MM.1S (cell line): Measurements from ENCODE around the gene GCNT2.
A peak's percentile ranks its signal among the peaks of the same experiment; 100 is the strongest.
"Not testable (repeated sequence)": the region's sequence is repeated elsewhere in the genome, so short reads cannot be mapped to it uniquely, and the experiment has no call there.

ENCODE experiments used
- DNase-seq: peaks from one replicate; pipeline ENCODE4 v3.0.0-alpha.2; 2015
- H2AFZ ChIP-seq: fragments of 300-600 bp; sonication (generic); 2 replicates; pipeline ENCODE4 v1.6.0; 2016; ENCODE audit warnings: antibody characterized with exemption, low read length
- H3F3A ChIP-seq: fragments of 300-600 bp; sonication (generic); 2 replicates; pipeline ENCODE4 v1.6.1; 2016; ENCODE audit warnings: mild to moderate bottlenecking, antibody characterized with exemption, low read length, moderate library complexity, mixed read lengths; ENCODE audit not compliant: insufficient read depth
- H3K27ac ChIP-seq: fragments of 300-600 bp; sonication (generic); 2 replicates; pipeline ENCODE4 v1.5.1; 2016; ENCODE audit warnings: mild to moderate bottlenecking, low read length
- H3K27me3 ChIP-seq: fragments of 300-600 bp; sonication (generic); replicated peaks from 2 replicates; pipeline ENCODE4 v1.6.0; 2016; ENCODE audit warnings: low read length; ENCODE audit not compliant: insufficient read depth
- H3K36me3 ChIP-seq: fragments of 300-600 bp; sonication (generic); replicated peaks from 2 replicates; pipeline ENCODE4 v1.6.1; 2016; ENCODE audit warnings: mild to moderate bottlenecking, low read length, mixed read lengths; ENCODE audit not compliant: insufficient read depth
- H3K4me1 ChIP-seq: fragments of 300-600 bp; sonication (generic); 2 replicates; pipeline ENCODE4 v1.6.1; 2016; ENCODE audit warnings: low read length, mixed read lengths
- H3K4me2 ChIP-seq: fragments of 300-600 bp; sonication (generic); 2 replicates; pipeline ENCODE4 v1.6.0; 2016; ENCODE audit warnings: low read depth, low read length
- H3K4me3 ChIP-seq: fragments of 300-600 bp; sonication (generic); 2 replicates; pipeline ENCODE4 v1.5.1; 2016; ENCODE audit warnings: low read length, mixed read lengths
- H3K79me2 ChIP-seq: fragments of 300-600 bp; sonication (generic); 2 replicates; pipeline ENCODE4 v1.6.1; 2016; ENCODE audit warnings: mixed run types, low read length, mixed read lengths
- H3K9ac ChIP-seq: fragments of 300-600 bp; sonication (generic); 2 replicates; pipeline ENCODE4 v1.6.1; 2016; ENCODE audit warnings: low read length, mixed read lengths
- H3K9me2 ChIP-seq: fragments of 300-600 bp; sonication (generic); replicated peaks from 2 replicates; pipeline ENCODE4 v1.6.1; 2016; ENCODE audit warnings: mild to moderate bottlenecking, low read length, mixed read lengths; ENCODE audit not compliant: insufficient read depth
- H3K9me3 ChIP-seq: fragments of 300-600 bp; sonication (generic); replicated peaks from 2 replicates; pipeline ENCODE4 v1.6.1; 2016; ENCODE audit warnings: mild to moderate bottlenecking, low read length, mixed read lengths; ENCODE audit not compliant: insufficient read depth
- H4K20me1 ChIP-seq: fragments of 300-600 bp; sonication (generic); 2 replicates; pipeline ENCODE4 v1.6.1; 2016; ENCODE audit warnings: mild to moderate bottlenecking, low read length, moderate library complexity, mixed read lengths; ENCODE audit not compliant: insufficient read depth
- EZH2 ChIP-seq: fragments of 300-600 bp; sonication (generic); optimal IDR thresholded peaks from 2 replicates; pipeline ENCODE3; 2017; ENCODE audit warnings: low read depth, mild to moderate bottlenecking, antibody characterized with exemption, low read length, mixed read lengths
- EZH2phosphoT487 ChIP-seq: fragments of 300-600 bp; sonication (generic); IDR thresholded peaks from 2 replicates; pipeline ENCODE4 v1.6.1; 2018; ENCODE audit warnings: antibody characterized with exemption, low read length
- TF ChIP-seq, protein P1 (sequence below): fragments of 300-600 bp; sonication (generic); IDR thresholded peaks from 2 replicates; pipeline ENCODE4 v1.5.1; 2016; ENCODE audit warnings: antibody characterized with exemption, low read length, mixed read lengths

The GCNT2 gene

DNA sequence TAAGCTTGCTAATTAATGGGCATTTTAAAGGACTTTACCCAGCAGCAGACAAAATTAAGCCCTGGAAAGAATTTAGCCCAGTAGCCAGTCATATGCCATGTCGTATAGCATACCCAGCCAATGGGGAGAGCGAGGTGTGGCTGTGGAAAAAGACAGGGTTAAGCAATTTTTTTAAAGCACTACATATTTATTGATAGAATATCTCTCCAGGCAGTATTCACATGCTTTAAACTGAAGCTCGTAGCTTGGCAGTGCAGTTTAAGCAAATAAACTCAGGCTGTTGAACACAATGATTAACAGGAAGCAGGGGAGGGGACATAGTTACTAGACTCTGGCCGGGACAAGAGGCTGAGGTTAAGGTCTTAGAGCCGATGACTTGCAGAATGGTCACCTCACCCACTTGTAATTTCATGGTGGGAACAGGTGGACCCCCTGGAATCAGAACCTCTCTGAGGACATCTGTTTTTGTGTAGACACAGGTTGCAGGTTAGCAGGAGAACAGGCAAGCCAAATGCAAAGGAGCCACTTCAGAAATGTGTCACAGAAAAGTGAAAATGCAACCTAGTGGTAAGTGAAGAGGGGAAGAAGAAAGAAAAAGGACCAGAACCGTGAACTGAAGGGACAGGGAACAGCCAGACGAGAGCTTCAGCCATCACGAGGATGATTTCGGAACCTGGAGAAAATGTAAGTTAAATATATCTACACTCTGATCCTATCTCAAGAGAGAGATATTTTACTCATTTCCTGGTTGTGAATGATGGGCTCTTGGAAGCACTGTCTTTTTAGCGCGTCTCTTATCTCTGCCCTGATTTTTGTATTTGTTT lies 7.2 kb downstream of the GCNT2 start:
- Histone ChIP-seq H3K36me3 (no peaks in the 10 kb centered on the region), H3K27ac (peak overlapping the region; percentile 44), H3K4me2 (peak overlapping the region; percentile 92), H3K27me3 (no peaks in the 10 kb centered on the region), H3K9me3 (no peaks in the 10 kb centered on the region), H3K79me2 (no peaks in the 10 kb centered on the region), H3K4me3 (peak overlapping the region; percentile 67), H3K4me1 (peaks cover 12% of the 10 kb centered on the region; the same call in 1 of the 2 replicates), H4K20me1 (no peaks in the 10 kb centered on the region), H3K9ac (peak overlapping the region; percentile 50), H3F3A (no peaks in the 10 kb centered on the region), H2AFZ (peak overlapping the region; percentile 87), H3K9me2 (no peaks in the 10 kb centered on the region)
- TF ChIP-seq EZH2 (no peak), EZH2phosphoT487 (no peak)
- TF ChIP-seq, protein P1, sequence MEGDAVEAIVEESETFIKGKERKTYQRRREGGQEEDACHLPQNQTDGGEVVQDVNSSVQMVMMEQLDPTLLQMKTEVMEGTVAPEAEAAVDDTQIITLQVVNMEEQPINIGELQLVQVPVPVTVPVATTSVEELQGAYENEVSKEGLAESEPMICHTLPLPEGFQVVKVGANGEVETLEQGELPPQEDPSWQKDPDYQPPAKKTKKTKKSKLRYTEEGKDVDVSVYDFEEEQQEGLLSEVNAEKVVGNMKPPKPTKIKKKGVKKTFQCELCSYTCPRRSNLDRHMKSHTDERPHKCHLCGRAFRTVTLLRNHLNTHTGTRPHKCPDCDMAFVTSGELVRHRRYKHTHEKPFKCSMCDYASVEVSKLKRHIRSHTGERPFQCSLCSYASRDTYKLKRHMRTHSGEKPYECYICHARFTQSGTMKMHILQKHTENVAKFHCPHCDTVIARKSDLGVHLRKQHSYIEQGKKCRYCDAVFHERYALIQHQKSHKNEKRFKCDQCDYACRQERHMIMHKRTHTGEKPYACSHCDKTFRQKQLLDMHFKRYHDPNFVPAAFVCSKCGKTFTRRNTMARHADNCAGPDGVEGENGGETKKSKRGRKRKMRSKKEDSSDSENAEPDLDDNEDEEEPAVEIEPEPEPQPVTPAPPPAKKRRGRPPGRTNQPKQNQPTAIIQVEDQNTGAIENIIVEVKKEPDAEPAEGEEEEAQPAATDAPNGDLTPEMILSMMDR, result 0 out of 2 replicates have a peak, but pooled peaks have one; percentile 7
- peak; percentile 45 for DNase-seq

DNA sequence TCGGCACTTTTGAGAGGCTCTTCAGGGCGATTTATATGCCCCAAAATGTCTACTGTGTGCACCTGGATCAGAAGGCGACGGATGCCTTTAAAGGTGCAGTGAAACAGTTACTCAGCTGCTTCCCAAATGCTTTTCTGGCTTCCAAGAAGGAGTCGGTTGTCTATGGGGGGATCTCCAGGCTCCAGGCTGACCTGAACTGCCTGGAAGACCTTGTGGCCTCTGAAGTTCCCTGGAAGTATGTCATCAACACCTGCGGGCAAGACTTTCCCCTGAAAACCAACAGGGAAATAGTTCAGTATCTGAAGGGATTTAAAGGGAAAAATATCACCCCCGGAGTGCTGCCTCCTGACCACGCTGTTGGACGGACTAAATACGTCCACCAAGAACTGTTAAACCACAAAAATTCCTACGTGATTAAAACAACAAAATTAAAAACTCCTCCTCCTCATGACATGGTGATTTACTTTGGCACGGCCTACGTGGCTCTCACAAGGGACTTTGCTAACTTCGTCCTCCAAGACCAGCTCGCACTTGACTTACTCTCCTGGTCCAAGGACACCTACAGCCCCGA lies 8.2 kb downstream of the GCNT2 start:
- H3K4me3 ChIP-seq, result peak overlapping the region; percentile 67
- no peaks in the 10 kb centered on the region for H3K9me3 ChIP-seq
- H4K20me1 ChIP-seq, result no peaks in the 10 kb centered on the region
- peaks cover 12% of the 10 kb centered on the region; the same call in 1 of the 2 replicates for H3K4me1 ChIP-seq
- peak overlapping the region; percentile 44; the same call in 1 of the 2 replicates for H3K27ac ChIP-seq
- H3K36me3 ChIP-seq, result no peaks in the 10 kb centered on the region
- no peaks in the 10 kb centered on the region for H3K27me3 ChIP-seq
- TF ChIP-seq EZH2 (no peak), EZH2phosphoT487 (no peak)
- TF ChIP-seq, protein P1, result no peak
- no peaks in the 10 kb centered on the region for H3K79me2 ChIP-seq
- peak overlapping the region; percentile 50; the same call in 1 of the 2 replicates for H3K9ac ChIP-seq
- no peaks in the 10 kb centered on the region for H3F3A ChIP-seq
- H3K4me2 ChIP-seq, result peak overlapping the region; percentile 92
- H2AFZ ChIP-seq, result peak overlapping the region; percentile 87
- DNase-seq, result no peak
- no peaks in the 10 kb centered on the region for H3K9me2 ChIP-seq

DNA sequence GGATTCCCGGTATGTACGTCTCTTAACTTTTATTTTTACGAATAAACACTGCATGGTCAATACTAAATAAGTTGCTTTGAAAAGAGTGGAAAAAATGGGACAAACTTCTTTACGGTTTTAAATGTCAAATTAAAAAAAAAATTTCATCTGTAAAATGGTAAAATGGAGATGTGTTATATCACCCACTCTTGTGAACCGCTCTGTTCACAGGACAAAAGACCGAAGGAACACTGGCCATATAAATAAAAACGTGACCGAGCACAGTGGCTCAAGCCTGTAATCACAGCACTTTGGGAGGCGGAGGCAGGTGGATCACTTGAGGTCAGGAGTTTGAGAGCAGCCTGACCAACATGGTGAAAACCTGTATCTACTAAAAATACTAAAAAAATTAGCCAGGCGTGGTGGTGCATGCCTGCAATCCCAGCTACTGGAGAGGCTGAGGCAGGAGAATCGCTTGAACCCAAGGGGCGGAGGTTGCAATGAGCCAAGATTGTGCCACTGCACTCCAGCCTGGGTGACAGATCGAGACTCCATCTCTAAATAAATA lies 8.8 kb downstream of the GCNT2 start:
- not testable (repeated sequence) for H3K9me3 ChIP-seq, DNase-seq, H4K20me1 ChIP-seq, H3K36me3 ChIP-seq, H3K79me2 ChIP-seq, H3F3A ChIP-seq, H3K9me2 ChIP-seq, H3K27ac ChIP-seq, H3K27me3 ChIP-seq
- H3K4me2 ChIP-seq, result peak overlapping the region; percentile 92
- peak overlapping the region; percentile 50; the same call in 1 of the 2 replicates for H3K9ac ChIP-seq
- H2AFZ ChIP-seq, result peak overlapping the region; percentile 87
- H3K4me1 ChIP-seq, result peaks cover 12% of the 10 kb centered on the region; the same call in 1 of the 2 replicates
- H3K4me3 ChIP-seq, result peak overlapping the region; percentile 67
